GM19023 (cell line): ENCODE results near the gene MARCKS.
"Not testable (repeated sequence)": the region's sequence is repeated elsewhere in the genome, so short reads cannot be mapped to it uniquely, and the experiment has no call there.

Experiments
- ATAC-seq: cut with Tn5 transposase; IDR thresholded peaks from one replicate; pipeline ENCODE4 v1.9.1; 2021; ENCODE audit warnings: mild to moderate bottlenecking, moderate library complexity; ENCODE audit not compliant: unreplicated experiment

The MARCKS gene

GRCh38 chr6:113882336-113883022, 25.3 kb downstream of the MARCKS start:
- ATAC-seq: no peak

- no peak for ATAC-seq
These were observed 26.9 kb downstream of the MARCKS start for GRCh38 chr6:113884011-113884410.

GRCh38 chr6:113886512-113886911, 29.4 kb downstream of the MARCKS start:
- ATAC-seq: no peak

GRCh38 chr6:113888493-113888892, 31.3 kb downstream of the MARCKS start:
- ATAC-seq: no peak

GRCh38 chr6:113888956-113889630, 31.9 kb downstream of the MARCKS start:
- ATAC-seq: no peak

- no peak for ATAC-seq
These were observed 36.3 kb downstream of the MARCKS start for GRCh38 chr6:113893451-113893850.

GRCh38 chr6:113893866-113894265, 36.7 kb downstream of the MARCKS start:
- ATAC-seq: no peak

GRCh38 chr6:113894712-113895674, 37.8 kb downstream of the MARCKS start:
- ATAC-seq: no peak

- no peak for ATAC-seq
These were observed 44.3 kb downstream of the MARCKS start for GRCh38 chr6:113901482-113901881.

GRCh38 chr6:113903666-113904330, 46.7 kb downstream of the MARCKS start:
- ATAC-seq: no peak

- no peak for ATAC-seq
These were observed 50.1 kb downstream of the MARCKS start for GRCh38 chr6:113907102-113907815.

GRCh38 chr6:113908801-113909200, 51.7 kb downstream of the MARCKS start:
- ATAC-seq: no peak

GRCh38 chr6:113909224-113909856, 52.2 kb downstream of the MARCKS start:
- no peak for ATAC-seq

GRCh38 chr6:113910285-113910684, 53.1 kb downstream of the MARCKS start:
- ATAC-seq: not testable (repeated sequence)
